Measurements from ENCODE around the gene LCN12.

LCN12 gene

DNA sequence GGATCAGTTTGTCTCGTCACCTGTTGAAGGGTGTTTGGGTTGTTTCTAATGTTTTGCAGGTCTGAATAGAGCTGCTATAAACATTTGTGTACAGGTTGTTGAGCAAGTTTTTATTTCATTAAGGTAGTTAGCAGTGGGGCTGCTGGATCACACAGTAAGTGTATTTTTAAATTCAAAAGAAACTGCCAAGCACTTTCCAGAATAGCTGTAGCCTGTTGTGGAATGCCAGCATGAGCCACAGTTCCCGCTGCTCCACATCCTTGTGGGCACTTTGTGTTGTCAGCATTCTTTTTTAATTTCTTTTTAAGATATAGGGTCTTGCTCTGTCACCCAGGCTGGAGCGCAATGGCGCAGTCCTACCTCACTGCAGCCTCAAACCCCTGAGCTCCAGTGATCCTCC, 22.1 kb upstream of the LCN12 start:
- Histone ChIP-seq H2BK5ac (ENCODE audit: low read length) (no peak overlapping the region), H3K9ac (ENCODE audit: low read depth, low read length, poor library complexity) (no peak overlapping the region), H2AK5ac (ENCODE audit: low read depth, low read length) (no peak overlapping the region), H3K14ac (ENCODE audit: low read length) (no peak overlapping the region), H3K23ac (ENCODE audit: low read depth, low read length, poor library complexity) (no peak overlapping the region), H3K27ac (replicated peaks; ENCODE audit: low read length) (no peak overlapping the region), H3K18ac (ENCODE audit: low read length) (no peak overlapping the region), H3K27me3 (ENCODE audit: control insufficient read depth in 3 of 3, insufficient read depth in 3 of 3, low read depth in 1 of 3, low read length in 3 of 3) (no peaks in the 10 kb centered on the region), H4K8ac (ENCODE audit: low read depth, low read length) (no peak overlapping the region), H3K9me3 (replicated peaks in 1 of 2; ENCODE audit: control insufficient read depth in 2 of 2, insufficient read depth in 1 of 2, low read depth in 1 of 2, low read length in 2 of 2) (peaks cover 2 to 9% of the 10 kb centered on the region in 2 donors), H2AFZ (ENCODE audit: low read length) (no peak overlapping the region), H3K4ac (ENCODE audit: low read length) (no peak overlapping the region), H2BK12ac (ENCODE audit: low read length) (no peak overlapping the region), H3K4me3 (ENCODE audit: low read length in 2 of 2) (no peak overlapping the region), H4K91ac (ENCODE audit: low read depth, low read length, poor library complexity) (no peak overlapping the region), H2BK120ac (ENCODE audit: low read depth, low read length) (no peak overlapping the region), H3K79me1 (ENCODE audit: low read depth, low read length) (peaks cover 3% of the 10 kb centered on the region), H3K36me3 (replicated peaks in 1 of 2; ENCODE audit: control insufficient read depth in 2 of 2, insufficient read depth in 2 of 2, low read length in 2 of 2) (peaks cover 23 to 64% of the 10 kb centered on the region in 2 donors), H3K4me2 (ENCODE audit: insufficient read depth, low read length, poor library complexity, severe bottlenecking) (no peak overlapping the region), H2BK15ac (ENCODE audit: low read length) (no peak overlapping the region), H3K4me1 (ENCODE audit: control insufficient read depth in 2 of 2, insufficient read depth in 1 of 2, low read depth in 1 of 2, low read length in 2 of 2) (no peaks in the 10 kb centered on the region)
- WGBS, 2 donors (ENCODE audit: extremely low coverage in 2 of 2, insufficient read length in 2 of 2, insufficient replicate concordance in 1 of 2) = no CpG with 5 or more reads among the region's 4 CpGs
- no peak for DNase-seq (ENCODE audit: low spot score)

DNA sequence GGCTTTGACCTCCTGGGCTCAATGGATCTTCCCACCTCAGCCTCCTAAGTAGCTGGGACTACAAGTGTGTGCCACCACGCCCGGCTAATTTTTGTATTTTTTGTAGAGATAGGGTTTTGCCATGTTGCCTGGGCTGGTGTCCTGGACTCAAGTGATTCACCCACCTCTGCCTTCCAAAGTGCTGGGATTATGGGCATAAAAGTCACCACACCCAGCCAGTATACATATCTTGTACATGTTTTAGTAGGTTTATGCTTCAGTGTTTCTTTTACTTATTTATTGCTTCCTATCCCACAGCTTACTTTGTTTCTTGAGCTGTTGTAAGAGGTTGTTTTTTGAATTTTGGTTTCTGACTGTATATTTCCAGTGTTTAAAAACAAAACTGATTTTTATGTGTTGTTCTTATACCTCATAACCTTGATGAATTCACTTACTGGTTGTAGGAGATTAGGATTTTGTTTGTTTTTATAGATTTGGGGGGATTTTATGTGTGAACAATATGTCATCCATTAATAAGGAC, 20.4 kb upstream of the LCN12 start:
- peaks cover 9 to 50% of the 10 kb centered on the region in 2 donors for H3K36me3 ChIP-seq (replicated peaks in 1 of 2; ENCODE audit: control insufficient read depth in 2 of 2, insufficient read depth in 2 of 2, low read length in 2 of 2)
- no peak overlapping the region for H3K23ac ChIP-seq (ENCODE audit: low read depth, low read length, poor library complexity)
- no peaks in the 10 kb centered on the region for H3K27me3 ChIP-seq (ENCODE audit: control insufficient read depth in 3 of 3, insufficient read depth in 3 of 3, low read depth in 1 of 3, low read length in 3 of 3)
- no peaks in the 10 kb centered on the region for H3K4me1 ChIP-seq (ENCODE audit: control insufficient read depth in 2 of 2, insufficient read depth in 1 of 2, low read depth in 1 of 2, low read length in 2 of 2)
- no peak overlapping the region for H4K91ac ChIP-seq (ENCODE audit: low read depth, low read length, poor library complexity)
- H3K4me3 ChIP-seq (ENCODE audit: low read length in 2 of 2) = no peak overlapping the region
- no peak overlapping the region for H3K4ac ChIP-seq (ENCODE audit: low read length)
- H3K14ac ChIP-seq (ENCODE audit: low read length) = no peak overlapping the region
- H2BK5ac ChIP-seq (ENCODE audit: low read length) = no peak overlapping the region
- no peak overlapping the region for H3K9ac ChIP-seq (ENCODE audit: low read depth, low read length, poor library complexity)
- peaks cover 2 to 9% of the 10 kb centered on the region in 2 donors for H3K9me3 ChIP-seq (replicated peaks in 1 of 2; ENCODE audit: control insufficient read depth in 2 of 2, insufficient read depth in 1 of 2, low read depth in 1 of 2, low read length in 2 of 2)
- no peak overlapping the region for H3K4me2 ChIP-seq (ENCODE audit: insufficient read depth, low read length, poor library complexity, severe bottlenecking)
- H2BK12ac ChIP-seq (ENCODE audit: low read length) = no peak overlapping the region
- no peak overlapping the region for H4K8ac ChIP-seq (ENCODE audit: low read depth, low read length)
- no peak overlapping the region for H2BK120ac ChIP-seq (ENCODE audit: low read depth, low read length)
- no CpG with 5 or more reads among the region's 2 CpGs for WGBS, 2 donors (ENCODE audit: extremely low coverage in 2 of 2, insufficient read length in 2 of 2, insufficient replicate concordance in 1 of 2)
- no peak overlapping the region for H2AFZ ChIP-seq (ENCODE audit: low read length)
- no peaks in the 10 kb centered on the region for H3K79me1 ChIP-seq (ENCODE audit: low read depth, low read length)
- H2BK15ac ChIP-seq (ENCODE audit: low read length) = no peak overlapping the region
- H3K27ac ChIP-seq (replicated peaks; ENCODE audit: low read length) = no peak overlapping the region
- H2AK5ac ChIP-seq (ENCODE audit: low read depth, low read length) = no peak overlapping the region
- no peak overlapping the region for H3K18ac ChIP-seq (ENCODE audit: low read length)
- no peak for DNase-seq (ENCODE audit: low spot score)

DNA sequence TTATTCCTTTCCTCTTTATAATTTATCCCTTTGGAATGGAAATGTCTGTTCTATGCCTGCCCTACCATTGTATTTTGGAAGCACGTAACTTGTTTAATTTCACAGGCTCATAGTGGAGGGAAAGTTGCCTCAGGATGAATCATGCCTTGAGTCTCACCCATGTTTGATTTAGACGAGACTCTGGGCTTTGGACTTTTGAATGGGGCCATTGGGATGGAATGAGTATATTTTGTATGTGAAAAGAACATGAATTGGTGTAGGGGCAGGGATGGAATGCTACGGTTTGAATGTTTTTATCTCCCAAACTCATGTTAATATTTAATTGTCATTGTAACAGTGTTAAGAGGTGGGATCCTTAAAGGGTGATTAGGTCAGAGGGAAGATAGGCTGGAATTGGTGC, 17.8 kb upstream of the LCN12 start:
- Histone ChIP-seq H2AK5ac (ENCODE audit: low read depth, low read length) (no peak overlapping the region), H3K36me3 (replicated peaks in 1 of 2; ENCODE audit: control insufficient read depth in 2 of 2, insufficient read depth in 2 of 2, low read length in 2 of 2) (peaks cover 13 to 45% of the 10 kb centered on the region in 2 donors), H2BK5ac (ENCODE audit: low read length) (no peak overlapping the region), H2BK15ac (ENCODE audit: low read length) (no peak overlapping the region), H3K4me2 (ENCODE audit: insufficient read depth, low read length, poor library complexity, severe bottlenecking) (no peak overlapping the region), H2BK12ac (ENCODE audit: low read length) (no peak overlapping the region), H4K8ac (ENCODE audit: low read depth, low read length) (no peak overlapping the region), H3K18ac (ENCODE audit: low read length) (no peak overlapping the region), H3K9me3 (replicated peaks in 1 of 2; ENCODE audit: control insufficient read depth in 2 of 2, insufficient read depth in 1 of 2, low read depth in 1 of 2, low read length in 2 of 2) (peaks cover 4 to 9% of the 10 kb centered on the region in 2 donors), H3K9ac (ENCODE audit: low read depth, low read length, poor library complexity) (no peak overlapping the region), H3K4me1 (ENCODE audit: control insufficient read depth in 2 of 2, insufficient read depth in 1 of 2, low read depth in 1 of 2, low read length in 2 of 2) (no peaks in the 10 kb centered on the region), H3K14ac (ENCODE audit: low read length) (no peak overlapping the region), H4K91ac (ENCODE audit: low read depth, low read length, poor library complexity) (no peak overlapping the region), H3K4me3 (ENCODE audit: low read length in 2 of 2) (no peak overlapping the region), H3K27ac (replicated peaks; ENCODE audit: low read length) (no peak overlapping the region), H2BK120ac (ENCODE audit: low read depth, low read length) (no peak overlapping the region), H2AFZ (ENCODE audit: low read length) (no peak overlapping the region), H3K27me3 (ENCODE audit: control insufficient read depth in 3 of 3, insufficient read depth in 3 of 3, low read depth in 1 of 3, low read length in 3 of 3) (no peaks in the 10 kb centered on the region), H3K23ac (ENCODE audit: low read depth, low read length, poor library complexity) (no peak overlapping the region), H3K79me1 (ENCODE audit: low read depth, low read length) (peaks cover 7% of the 10 kb centered on the region), H3K4ac (ENCODE audit: low read length) (no peak overlapping the region)
- no peak for DNase-seq (ENCODE audit: low spot score)
- no CpG with 5 or more reads among the region's 3 CpGs for WGBS, 2 donors (ENCODE audit: extremely low coverage in 2 of 2, insufficient read length in 2 of 2, insufficient replicate concordance in 1 of 2)

DNA sequence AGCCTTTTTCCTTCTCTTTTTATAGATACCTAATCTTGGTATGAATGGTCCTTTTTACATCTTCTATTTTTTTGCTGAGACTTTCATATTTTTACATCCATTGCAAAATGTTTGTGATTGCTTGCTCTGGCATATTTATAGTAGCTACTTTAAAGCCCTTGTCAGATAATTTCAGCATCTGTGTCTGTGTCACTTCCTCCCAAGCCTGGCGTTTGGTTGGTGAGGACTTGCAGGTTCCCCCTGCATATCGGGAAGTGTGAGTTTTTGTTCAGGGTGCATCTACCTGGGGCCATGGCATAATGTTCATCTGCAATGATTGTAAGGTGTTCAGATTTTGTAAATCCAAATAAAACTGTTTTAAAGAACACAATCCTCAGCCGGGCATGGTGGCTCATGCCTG, 16.4 kb upstream of the LCN12 start:
- H3K23ac ChIP-seq (ENCODE audit: low read depth, low read length, poor library complexity) = no peak overlapping the region
- H4K91ac ChIP-seq (ENCODE audit: low read depth, low read length, poor library complexity) = no peak overlapping the region
- H3K9me3 ChIP-seq (replicated peaks in 1 of 2; ENCODE audit: control insufficient read depth in 2 of 2, insufficient read depth in 1 of 2, low read depth in 1 of 2, low read length in 2 of 2) = peaks cover 6 to 9% of the 10 kb centered on the region in 2 donors
- H3K4me2 ChIP-seq (ENCODE audit: insufficient read depth, low read length, poor library complexity, severe bottlenecking) = no peak overlapping the region
- no peak overlapping the region for H4K8ac ChIP-seq (ENCODE audit: low read depth, low read length)
- H3K79me1 ChIP-seq (ENCODE audit: low read depth, low read length) = peaks cover 9% of the 10 kb centered on the region
- peaks cover 20 to 51% of the 10 kb centered on the region in 2 donors for H3K36me3 ChIP-seq (replicated peaks in 1 of 2; ENCODE audit: control insufficient read depth in 2 of 2, insufficient read depth in 2 of 2, low read length in 2 of 2)
- no peaks in the 10 kb centered on the region for H3K27me3 ChIP-seq (ENCODE audit: control insufficient read depth in 3 of 3, insufficient read depth in 3 of 3, low read depth in 1 of 3, low read length in 3 of 3)
- H3K9ac ChIP-seq (ENCODE audit: low read depth, low read length, poor library complexity) = no peak overlapping the region
- no peaks in the 10 kb centered on the region for H3K4me1 ChIP-seq (ENCODE audit: control insufficient read depth in 2 of 2, insufficient read depth in 1 of 2, low read depth in 1 of 2, low read length in 2 of 2)
- no peak overlapping the region for H2BK120ac ChIP-seq (ENCODE audit: low read depth, low read length)
- H3K27ac ChIP-seq (replicated peaks; ENCODE audit: low read length) = no peak overlapping the region
- no peak overlapping the region for H3K4me3 ChIP-seq (ENCODE audit: low read length in 2 of 2)
- no peak overlapping the region for H2BK5ac ChIP-seq (ENCODE audit: low read length)
- H2AK5ac ChIP-seq (ENCODE audit: low read depth, low read length) = no peak overlapping the region
- no peak overlapping the region for H3K4ac ChIP-seq (ENCODE audit: low read length)
- H2BK12ac ChIP-seq (ENCODE audit: low read length) = no peak overlapping the region
- no peak for DNase-seq (ENCODE audit: low spot score)
- no peak overlapping the region for H3K14ac ChIP-seq (ENCODE audit: low read length)
- no peak overlapping the region for H2AFZ ChIP-seq (ENCODE audit: low read length)
- no peak overlapping the region for H2BK15ac ChIP-seq (ENCODE audit: low read length)
- H3K18ac ChIP-seq (ENCODE audit: low read length) = no peak overlapping the region
- no CpG with 5 or more reads among the region's 3 CpGs for WGBS, 2 donors (ENCODE audit: extremely low coverage in 2 of 2, insufficient read length in 2 of 2, insufficient replicate concordance in 1 of 2)
